ENCODE results near the gene SKI. TPM values are rescaled to one million over a fixed set of nuclear protein-coding genes. Genes with fewer than 3 reads are reported as not detected.

SKI gene
- total RNA-seq, 2 donors from 2014 or later = 31.0 to 36.1 TPM

DNA sequence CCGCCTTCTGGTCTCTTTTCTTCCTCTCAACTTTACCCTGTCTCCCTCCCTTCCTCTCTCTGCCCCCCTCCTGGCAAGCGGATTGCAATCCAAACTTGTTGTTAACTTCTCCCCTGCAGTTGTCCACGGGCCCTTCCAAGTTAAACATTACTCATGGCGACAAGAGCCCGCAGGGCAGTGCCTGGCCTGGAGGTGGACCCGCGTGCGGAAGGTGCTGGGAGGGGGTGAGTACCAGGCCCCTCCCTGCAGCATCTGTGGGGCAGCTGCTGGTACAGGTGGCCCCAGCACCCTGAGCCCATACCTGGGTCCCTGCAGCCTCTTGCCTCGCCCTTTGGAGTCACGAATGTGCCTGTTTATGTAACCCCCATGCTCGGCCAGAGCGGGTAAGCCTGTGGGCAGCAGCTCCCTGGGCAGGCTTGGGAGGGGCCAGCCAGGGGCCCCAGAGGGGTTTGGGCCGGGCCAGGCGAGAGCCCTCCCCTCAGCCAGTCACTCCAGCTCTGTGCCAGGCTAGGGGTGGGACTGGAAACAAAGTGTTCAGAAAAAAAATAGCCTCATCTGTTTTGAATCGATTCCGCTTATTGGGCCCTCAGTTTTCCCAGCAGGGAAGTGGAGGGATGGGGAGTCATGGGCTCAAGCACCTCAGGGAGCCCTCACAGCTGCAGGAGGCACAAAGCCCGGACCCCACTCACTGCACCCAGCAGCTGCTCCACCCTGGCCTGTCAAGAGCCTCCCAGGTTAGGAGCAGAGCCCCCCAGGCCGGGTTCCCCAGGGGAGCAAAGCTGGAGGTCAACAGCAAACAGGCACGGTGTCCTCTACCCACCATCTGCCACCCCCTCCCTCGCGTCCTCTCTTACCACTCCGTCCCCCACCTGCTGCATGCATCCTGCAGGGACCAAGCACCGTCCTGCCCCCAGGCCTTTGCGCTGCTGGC lies 19.5 kb upstream of the SKI start:
- Histone ChIP-seq H3K4me1 (peaks cover 14% of the 10 kb centered on the region), H3K9ac (ENCODE audit: low read depth in 2 of 2, low read length in 2 of 2) (peak overlapping the region in 1 of 2 donors; percentile 12), H3K4me3 (no peak overlapping the region)

DNA sequence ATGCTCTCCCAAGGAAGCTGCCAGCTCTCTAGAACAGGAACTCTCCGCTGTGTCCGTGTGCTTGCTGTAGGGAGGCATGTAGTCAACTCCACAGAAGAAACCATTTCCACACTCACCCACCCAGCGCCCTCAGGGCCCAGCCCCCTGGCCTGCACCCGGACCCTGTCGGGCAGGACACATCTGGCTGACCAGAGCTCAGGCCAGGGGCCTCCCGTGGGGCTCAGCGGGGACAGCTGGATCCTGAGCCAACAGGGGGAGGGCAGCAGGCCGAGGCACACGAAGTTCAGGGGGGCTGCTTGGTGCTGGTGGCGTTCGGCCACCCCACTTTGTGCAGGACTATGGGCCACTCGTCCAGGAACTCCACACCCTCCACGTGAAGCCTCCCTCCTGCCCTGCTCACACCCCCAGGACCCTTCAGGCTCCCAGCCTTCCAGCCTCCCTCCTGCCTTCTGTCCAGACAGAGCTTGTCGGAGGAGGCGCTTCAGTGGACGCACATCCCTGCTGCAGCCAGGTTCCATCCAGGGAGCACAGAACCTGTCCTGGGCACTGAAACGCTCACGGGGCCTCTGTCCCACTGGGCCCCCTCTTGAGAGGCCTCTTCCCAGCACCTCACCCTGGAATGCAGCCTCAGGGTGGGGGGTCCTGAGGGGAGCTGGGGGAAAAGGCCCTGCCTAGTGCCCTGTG lies 18.6 kb upstream of the SKI start:
- peaks cover 8% of the 10 kb centered on the region for H3K4me1 ChIP-seq
- H3K27me3 ChIP-seq = no peaks in the 10 kb centered on the region
- no peak overlapping the region for H3K27ac ChIP-seq
- no peak overlapping the region for H3K9ac ChIP-seq (ENCODE audit: low read depth in 2 of 2, low read length in 2 of 2)
- intact Hi-C loops (cut with DNase I) = no loop called here
- H3K9me3 ChIP-seq = no peaks in the 10 kb centered on the region
- no peaks in the 10 kb centered on the region for H3K36me3 ChIP-seq
- TF ChIP-seq, protein P1, sequence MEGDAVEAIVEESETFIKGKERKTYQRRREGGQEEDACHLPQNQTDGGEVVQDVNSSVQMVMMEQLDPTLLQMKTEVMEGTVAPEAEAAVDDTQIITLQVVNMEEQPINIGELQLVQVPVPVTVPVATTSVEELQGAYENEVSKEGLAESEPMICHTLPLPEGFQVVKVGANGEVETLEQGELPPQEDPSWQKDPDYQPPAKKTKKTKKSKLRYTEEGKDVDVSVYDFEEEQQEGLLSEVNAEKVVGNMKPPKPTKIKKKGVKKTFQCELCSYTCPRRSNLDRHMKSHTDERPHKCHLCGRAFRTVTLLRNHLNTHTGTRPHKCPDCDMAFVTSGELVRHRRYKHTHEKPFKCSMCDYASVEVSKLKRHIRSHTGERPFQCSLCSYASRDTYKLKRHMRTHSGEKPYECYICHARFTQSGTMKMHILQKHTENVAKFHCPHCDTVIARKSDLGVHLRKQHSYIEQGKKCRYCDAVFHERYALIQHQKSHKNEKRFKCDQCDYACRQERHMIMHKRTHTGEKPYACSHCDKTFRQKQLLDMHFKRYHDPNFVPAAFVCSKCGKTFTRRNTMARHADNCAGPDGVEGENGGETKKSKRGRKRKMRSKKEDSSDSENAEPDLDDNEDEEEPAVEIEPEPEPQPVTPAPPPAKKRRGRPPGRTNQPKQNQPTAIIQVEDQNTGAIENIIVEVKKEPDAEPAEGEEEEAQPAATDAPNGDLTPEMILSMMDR (IDR thresholded peaks at IDR 0.05) = no peak
- DNase-seq = no peak
- no peak overlapping the region for H3K4me3 ChIP-seq

More for the DNA sequence above, 19.5 kb upstream of the SKI start:
- TF ChIP-seq, protein P1 (IDR thresholded peaks at IDR 0.05) = no peak
- H3K27me3 ChIP-seq = no peaks in the 10 kb centered on the region
- peak; percentile 56 for DNase-seq
- H3K36me3 ChIP-seq = no peaks in the 10 kb centered on the region
- intact Hi-C loops (cut with DNase I) = no loop called here
- H3K9me3 ChIP-seq = no peaks in the 10 kb centered on the region
- peak overlapping the region; percentile 33 for H3K27ac ChIP-seq

DNA sequence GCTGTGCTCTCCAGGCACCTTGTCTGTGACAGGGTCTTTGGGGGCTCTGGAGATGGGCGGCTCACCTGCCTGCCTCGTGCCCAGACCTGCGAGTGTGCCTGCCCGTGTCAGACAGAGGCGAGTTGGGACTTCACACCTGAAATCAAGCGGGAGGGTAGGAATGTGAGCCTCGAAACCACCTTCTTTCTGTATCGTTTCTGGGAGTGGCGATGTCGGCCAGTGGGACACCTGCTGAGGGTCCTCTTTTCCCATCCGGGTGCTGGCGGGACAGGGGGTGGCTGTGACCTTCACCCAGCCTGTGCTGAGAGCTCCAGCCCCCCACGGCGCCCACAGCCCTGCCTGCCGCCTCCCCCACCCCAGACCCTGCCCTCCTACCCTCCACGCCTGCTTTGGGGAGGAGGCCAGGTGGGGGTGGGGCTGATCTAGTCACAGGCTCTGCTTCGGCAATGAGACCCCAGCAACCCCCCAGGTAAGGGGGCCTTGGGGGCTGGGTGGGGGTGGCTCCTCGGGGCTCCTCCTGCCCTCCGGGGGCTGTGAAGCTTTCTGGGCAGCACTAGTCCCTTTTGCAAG lies 17.9 kb upstream of the SKI start:
- Histone ChIP-seq H3K4me1 (peaks cover 8% of the 10 kb centered on the region), H3K4me3 (no peak overlapping the region)

DNA sequence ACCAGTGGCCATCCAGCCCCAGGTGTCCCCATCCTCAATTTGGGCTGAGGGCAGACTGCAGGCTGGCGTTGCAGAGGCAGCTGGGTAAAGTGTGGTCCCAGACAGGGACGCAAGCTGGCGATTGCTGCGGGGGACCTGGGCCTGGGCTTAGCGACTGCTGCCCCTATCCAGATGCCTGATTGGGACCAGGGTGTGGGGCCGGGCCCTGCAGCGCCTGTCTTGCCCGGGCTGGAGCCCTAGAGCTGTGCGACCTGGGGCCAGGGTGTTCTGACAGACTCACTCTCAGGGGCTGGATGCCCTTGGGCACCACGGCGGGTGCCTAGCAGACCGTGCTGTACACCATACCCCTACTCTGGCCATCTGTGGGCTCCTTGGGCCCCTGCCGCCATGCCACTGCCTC lies 17.3 kb upstream of the SKI start:
- H3K9ac ChIP-seq (ENCODE audit: low read depth in 2 of 2, low read length in 2 of 2) = no peak overlapping the region
- intact Hi-C loops (cut with DNase I) = no loop called here
- no peaks in the 10 kb centered on the region for H3K27me3 ChIP-seq
- H3K36me3 ChIP-seq = no peaks in the 10 kb centered on the region
- peaks cover 8% of the 10 kb centered on the region for H3K4me1 ChIP-seq
- no peaks in the 10 kb centered on the region for H3K9me3 ChIP-seq
- H3K27ac ChIP-seq = no peak overlapping the region
- no peak overlapping the region for H3K4me3 ChIP-seq
- TF ChIP-seq, protein P1 (IDR thresholded peaks at IDR 0.05) = no peak
- DNase-seq = no peak

More for the DNA sequence above, 17.9 kb upstream of the SKI start:
- Histone ChIP-seq H3K27ac (no peak overlapping the region), H3K27me3 (no peaks in the 10 kb centered on the region), H3K36me3 (no peaks in the 10 kb centered on the region), H3K9me3 (no peaks in the 10 kb centered on the region), H3K9ac (ENCODE audit: low read depth in 2 of 2, low read length in 2 of 2) (no peak overlapping the region)
- intact Hi-C loops (cut with DNase I) = no loop called here
- TF ChIP-seq, protein P1 (IDR thresholded peaks at IDR 0.05) = no peak
- no peak for DNase-seq

DNA sequence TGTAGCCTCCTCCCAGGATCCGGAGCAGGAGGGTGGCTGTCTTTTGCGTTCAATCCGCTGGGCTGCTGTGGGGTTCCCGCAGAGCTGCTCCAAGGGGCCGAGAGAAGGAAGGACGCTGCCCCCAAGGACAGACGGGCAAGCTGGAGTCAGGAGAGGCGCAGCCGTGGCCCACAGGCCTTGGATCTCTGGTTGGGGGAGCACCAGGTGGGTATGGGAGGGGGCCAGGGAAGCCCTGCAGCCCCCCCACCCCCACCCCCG lies 15.9 kb upstream of the SKI start:
- Histone ChIP-seq H3K9me3 (no peaks in the 10 kb centered on the region), H3K4me1 (peaks cover 8% of the 10 kb centered on the region), H3K4me3 (no peak overlapping the region), H3K27ac (peak overlapping the region; percentile 89), H3K27me3 (no peaks in the 10 kb centered on the region), H3K9ac (ENCODE audit: low read depth in 2 of 2, low read length in 2 of 2) (peak overlapping the region in 1 of 2 donors; percentile 63), H3K36me3 (no peaks in the 10 kb centered on the region)
- intact Hi-C loops (cut with DNase I) = no loop called here
- no peak for DNase-seq
- TF ChIP-seq, protein P1 (IDR thresholded peaks at IDR 0.05) = no peak
